Right hindlimb (tissue), 1 donor: ENCODE results near the gene UBP1.
"Not testable (repeated sequence)": the region's sequence is repeated elsewhere in the genome, so short reads cannot be mapped to it uniquely, and the experiment has no call there.

Experiments used
- DNase-seq: peaks from one replicate; pipeline ENCODE4 v3.0.0-alpha.2; 2018

Gene UBP1

DNA sequence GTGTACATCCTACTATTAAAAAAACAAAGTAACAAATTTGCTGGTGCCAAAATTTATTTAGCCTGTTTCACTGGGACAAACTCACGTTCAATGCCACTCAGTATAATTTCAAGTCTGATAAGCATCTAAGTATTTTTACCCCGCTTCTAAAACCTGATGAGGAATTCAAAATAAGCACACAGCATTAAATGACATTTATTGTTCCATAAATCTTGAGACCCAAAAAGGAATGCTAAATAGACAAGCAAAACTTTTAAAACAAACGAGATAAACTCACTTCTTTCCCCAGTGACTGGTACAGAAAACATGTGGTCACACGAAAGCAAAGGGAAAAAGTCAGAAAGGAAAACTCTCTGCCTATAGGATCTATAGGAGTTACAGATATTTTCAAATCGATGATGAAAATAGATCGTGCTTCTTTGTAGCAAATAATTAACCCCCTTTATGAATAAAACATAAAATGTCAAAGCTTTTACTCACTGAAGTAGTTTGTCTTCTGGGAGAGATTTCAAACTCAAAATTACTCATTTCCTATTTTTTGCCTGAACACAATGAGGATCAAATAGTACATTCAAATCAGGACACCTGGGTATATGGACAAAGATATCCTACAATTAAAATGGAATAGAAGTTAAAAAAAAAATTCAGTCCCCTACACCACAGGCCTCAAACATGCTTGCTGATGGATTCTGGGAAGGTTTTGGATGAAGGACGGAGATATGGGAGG is 51.7 kb downstream of the UBP1 start:
- DNase-seq: no peak

DNA sequence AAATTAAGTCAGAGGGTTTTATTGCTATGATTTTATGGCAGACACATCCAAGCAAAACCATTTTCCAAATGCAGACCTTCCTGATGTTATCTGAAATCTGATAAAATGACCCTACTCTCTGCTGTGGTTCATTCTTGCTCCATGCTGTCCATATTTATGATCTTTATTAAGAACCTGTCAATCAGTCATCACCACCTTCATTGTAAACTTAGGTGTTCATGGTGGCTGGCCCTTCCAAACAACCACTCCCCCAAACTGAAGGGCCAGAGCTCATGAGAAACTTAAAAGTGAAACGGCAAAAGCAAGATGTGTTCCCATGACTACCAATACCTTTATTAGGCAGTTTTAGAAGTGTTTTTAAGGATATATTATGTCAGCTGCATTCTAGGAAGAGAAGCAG is 53.6 kb downstream of the UBP1 start:
- no peak for DNase-seq

DNA sequence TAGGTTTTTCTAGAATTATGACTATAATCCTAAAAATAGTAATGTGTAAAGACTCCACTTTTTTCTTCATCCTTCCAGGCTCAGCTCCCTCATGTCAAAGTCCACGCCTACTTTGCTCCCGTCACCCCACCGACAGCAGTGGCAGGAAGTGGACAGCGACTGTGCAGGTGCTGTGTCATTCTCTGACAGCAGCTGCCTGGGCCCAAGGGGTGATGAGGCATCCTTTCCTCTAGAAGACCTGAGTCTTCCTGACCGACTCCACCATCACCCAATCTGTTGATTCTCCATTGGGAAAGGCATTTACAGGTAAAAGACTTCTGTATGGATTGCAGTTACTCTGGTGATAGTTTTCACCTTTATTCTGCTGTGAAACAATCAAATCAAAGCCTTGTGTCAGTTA is 54.8 kb downstream of the UBP1 start:
- DNase-seq: no peak

DNA sequence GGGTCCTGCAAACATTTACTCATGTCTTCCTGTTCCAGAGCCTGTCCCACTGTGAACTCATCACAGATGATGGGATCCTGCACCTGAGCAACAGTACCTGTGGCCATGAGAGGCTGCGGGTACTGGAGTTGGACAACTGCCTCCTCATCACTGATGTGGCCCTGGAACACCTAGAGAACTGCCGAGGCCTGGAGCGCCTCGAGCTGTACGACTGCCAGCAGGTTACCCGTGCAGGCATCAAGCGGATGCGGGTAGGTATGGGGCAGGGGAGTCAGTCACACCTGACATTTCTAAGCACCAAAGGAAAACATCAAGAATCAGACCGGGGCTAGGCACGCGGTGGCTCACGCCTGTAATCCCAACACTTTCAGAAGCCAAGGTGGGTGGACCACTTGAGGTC is 56.3 kb downstream of the UBP1 start:
- no peak for DNase-seq

DNA sequence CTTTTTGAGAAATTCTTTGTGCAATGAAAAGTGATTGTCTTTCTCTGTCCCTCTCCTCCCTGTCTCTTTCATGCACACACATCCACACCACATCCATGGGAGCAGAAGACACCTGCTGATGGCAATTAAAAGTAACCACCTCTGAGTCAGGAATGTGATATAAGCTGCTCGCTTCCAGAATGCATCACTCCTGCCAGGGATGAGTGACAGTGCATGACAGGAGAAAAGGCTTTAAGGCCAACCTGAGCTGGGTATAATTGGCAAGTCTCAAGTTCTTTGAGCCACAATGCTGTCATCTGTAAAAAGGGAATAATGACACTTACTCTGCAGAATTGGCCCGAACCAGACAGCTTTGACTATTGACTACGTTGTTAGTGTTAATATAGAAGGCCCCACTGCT is 59.6 kb downstream of the UBP1 start:
- DNase-seq: no peak

DNA sequence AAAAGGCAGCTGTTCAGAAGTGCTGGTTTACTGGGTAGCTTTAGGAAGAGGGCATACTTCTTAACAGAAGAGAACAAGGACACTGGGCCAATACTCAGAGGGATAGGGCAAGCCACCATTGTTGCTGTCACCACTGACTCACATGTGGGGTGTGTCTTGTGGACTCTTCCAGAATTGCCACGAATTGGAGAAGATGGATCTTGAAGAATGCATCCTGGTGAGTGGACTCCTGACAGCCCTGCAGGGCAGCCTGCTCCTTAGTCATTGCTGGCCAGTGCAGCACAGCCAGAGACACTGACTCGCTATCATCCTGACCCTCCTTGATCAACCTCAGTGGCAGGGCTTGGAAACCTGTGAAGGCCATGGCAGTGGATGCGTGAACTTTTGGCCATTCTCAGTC is 62.3 kb downstream of the UBP1 start:
- no peak for DNase-seq

- no peak for DNase-seq
These were observed 62.7 kb downstream of the UBP1 start for GRCh38 chr3:33377489-33377888.

DNA sequence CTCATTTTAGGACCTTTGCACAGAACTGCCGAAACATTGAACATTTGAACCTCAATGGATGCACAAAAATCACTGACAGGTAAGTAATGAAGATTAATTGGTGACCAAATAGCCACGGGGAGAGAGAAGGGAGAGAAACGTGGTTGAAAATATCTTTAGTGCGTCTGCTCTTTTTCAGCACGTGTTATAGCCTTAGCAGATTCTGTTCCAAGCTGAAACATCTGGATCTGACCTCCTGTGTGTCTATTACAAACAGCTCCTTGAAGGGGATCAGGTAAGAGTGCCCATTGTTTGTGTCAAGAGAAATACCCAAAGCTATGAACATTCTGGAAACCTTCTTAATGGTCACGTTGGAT is 67.1 kb downstream of the UBP1 start:
- DNase-seq: no peak

- peak; percentile 37 for DNase-seq
These were observed 67.8 kb downstream of the UBP1 start for GRCh38 chr3:33372218-33373081.

GRCh38 chr3:33364531-33365128 is 75.6 kb downstream of the UBP1 start:
- DNase-seq: no peak

GRCh38 chr3:33364060-33364459 is 76.1 kb downstream of the UBP1 start:
- no peak for DNase-seq

GRCh38 chr3:33363113-33363800 is 76.9 kb downstream of the UBP1 start:
- no peak for DNase-seq

DNA sequence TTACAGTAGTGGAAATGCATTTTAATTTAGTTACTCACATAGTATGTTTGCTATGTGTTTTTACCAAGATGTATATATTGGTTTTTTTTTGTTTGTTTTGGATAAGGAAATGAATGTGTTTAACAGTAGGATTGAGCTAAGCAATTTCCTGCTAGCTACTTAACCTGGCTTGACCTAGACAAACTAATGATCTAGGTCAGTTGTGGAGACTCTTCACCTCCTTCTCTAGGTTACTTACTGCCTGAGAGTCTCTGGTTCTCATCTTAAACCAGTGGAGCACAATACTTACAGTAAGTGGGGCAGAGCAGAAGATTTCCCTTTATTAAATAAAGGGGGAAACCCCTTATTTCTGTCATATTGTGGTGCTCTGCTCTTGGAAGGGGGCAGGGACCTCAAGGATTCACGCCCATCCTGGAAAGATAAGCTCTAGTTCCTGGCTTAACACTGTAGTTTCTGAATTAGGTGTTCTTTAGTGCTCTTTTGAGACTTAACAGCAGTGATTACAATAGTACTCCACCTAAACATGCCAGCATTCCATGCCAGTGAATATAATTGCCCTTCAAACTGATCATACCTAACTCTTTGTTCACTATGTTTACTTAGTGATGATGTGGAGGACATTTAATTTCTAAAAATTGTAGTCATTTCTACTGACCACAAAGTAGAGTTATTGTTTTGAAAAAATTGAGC is 79.9 kb downstream of the UBP1 start:
- DNase-seq: no peak

DNA sequence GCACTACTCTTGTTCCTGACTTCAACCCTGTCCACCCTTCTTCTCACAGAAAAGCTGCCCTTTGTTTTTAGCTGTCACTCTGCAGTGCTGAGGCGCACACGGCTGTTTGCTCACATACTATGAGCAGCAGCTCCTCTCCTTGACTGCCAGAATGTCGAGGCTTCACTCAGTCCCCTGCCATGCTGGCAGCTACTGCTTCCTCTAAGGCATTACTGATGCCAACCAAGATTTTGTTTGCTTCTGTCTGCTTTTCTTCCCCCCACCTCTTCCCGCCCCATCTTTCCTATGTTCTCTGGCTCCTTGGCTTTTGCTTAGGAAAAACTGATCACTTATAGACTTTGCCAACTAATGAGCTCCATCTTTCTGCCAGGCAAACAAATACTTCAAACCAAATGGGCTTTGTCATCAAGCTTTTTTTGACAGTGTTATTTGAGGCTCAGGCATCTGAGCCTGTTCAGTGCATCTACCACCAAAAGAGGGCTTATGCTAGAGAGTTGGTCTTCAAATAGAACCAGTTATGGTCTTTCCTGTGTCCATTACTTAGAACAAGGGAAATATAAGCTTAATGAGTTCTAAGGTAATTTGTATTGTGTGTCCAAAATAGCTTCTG is 81.9 kb downstream of the UBP1 start:
- DNase-seq: peak; percentile 20

GRCh38 chr3:33355611-33356010 is 84.6 kb downstream of the UBP1 start:
- DNase-seq: no peak

DNA sequence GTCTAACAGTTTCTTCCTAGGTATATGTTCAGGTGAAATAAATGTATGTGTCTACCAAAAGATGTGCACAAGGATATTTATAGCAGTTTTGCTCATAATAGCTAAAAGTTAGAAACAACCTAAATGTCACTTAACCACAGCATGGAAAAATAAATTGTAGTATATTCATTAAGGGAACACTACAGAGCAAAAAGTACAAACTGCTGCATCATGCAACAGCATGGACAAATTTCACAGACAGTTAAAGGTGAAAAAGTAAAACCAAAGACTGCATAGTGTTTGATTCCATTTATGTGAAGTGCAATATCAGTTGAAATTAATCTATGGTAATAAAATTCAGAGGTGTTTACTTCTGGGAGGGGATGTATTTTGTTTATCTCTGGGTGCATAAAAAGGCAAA is 100.4 kb downstream of the UBP1 start:
- no peak for DNase-seq

- DNase-seq: not testable (repeated sequence)
These were observed 101.2 kb downstream of the UBP1 start for GRCh38 chr3:33338936-33339465.
